Hematopoietic multipotent progenitor cell treated with erythropoietin and hydrocortisone succinate and interleukin-3 and kit ligand, for 6 days (in vitro differentiated cells): ENCODE results near the gene PNMA6E.

Experiments used
- DNase-seq: peaks from one replicate; pipeline ENCODE4 v3.0.0-alpha.2; 2015

PNMA6E gene

DNA sequence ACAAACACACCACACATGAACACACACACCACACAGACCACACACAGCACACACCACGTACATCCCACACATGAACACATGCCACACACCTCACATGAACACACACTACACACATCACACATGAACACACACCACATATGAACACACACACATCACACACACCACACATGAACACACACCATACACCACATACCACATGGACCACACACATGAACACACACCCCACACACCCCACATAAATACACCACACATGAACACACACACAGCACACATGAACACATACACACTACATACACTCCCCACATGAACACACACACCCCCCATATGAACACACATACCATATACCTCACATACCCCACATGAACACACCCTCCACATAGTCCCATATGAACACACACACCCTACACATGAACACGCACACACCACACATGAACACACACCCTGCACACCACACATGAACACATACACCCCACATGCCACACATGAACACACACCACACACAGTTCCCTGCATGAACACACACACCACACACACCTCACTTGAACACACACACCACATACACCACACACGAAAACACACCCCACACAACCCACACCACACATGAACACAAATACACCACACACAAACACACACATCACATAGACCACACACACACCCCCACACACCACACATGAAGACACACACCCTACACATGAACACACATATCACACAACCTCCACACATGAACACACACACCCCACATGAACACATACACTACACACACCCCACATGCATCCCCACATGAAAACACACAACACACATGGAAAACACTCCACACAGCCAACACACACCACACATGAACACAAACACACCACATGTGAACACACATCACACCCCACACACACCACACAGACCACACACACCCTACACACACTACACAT lies 18.3 kb downstream of the PNMA6E start:
- no peak for DNase-seq

DNA sequence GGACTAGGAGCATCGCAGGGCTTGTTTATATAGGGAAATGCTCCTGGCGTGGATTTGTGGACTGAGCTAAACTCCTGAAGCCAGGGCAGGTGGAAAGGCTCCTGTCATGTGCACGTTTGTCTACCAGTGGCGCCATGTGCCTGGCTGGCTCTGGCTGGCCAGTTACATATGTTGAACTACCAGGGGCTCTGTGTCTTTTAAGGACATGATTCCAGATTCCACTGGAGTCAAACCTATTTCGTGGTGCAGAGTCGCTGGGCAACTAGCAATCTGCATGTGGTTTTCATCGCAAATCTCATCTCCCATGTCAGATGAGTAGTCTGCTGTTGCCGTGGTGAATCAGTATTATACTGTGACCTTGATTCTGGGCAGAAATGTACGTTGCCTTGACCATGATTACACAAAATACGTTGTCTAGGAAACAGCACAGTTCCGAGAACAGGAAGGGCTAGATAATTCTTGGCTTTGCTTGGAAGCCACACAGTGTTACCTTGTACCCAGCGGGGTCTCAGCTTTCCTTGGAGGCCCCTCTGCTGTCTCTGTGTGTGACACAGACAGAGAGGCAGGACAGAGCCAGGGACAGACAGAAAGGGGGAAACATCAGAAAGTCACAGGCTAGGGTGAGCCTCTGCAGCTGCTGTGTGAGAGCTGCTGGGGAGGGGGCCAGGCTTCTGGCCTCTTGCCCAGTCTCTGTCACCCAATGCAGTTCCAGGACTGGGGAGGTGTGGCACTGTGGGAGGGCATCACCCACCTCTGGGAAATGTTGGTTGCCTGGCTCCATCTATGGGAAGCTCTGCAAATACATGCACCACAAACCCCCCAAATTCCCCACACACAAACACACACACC lies 19.2 kb downstream of the PNMA6E start:
- DNase-seq, result peak; percentile 69

DNA sequence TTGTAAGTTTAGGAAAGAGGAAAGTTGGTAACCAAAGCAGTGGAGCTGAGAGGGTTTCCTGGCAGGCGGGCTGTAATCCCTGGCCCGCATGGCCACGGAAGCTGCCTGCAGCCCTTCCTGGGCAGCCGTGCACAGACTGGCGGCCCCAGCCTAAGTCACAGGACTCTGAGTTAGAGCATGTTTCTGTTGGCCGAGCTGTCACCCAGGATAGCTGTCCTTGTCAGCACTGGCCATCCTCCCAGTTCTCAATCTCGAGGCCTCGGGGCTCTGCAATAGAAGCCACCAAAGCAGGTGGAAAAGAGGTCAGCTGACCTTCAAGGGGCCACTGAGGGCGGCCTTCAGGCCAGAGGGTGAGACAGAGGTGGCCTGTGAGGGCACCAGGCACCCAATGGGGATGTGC lies 20.5 kb downstream of the PNMA6E start:
- no peak for DNase-seq

DNA sequence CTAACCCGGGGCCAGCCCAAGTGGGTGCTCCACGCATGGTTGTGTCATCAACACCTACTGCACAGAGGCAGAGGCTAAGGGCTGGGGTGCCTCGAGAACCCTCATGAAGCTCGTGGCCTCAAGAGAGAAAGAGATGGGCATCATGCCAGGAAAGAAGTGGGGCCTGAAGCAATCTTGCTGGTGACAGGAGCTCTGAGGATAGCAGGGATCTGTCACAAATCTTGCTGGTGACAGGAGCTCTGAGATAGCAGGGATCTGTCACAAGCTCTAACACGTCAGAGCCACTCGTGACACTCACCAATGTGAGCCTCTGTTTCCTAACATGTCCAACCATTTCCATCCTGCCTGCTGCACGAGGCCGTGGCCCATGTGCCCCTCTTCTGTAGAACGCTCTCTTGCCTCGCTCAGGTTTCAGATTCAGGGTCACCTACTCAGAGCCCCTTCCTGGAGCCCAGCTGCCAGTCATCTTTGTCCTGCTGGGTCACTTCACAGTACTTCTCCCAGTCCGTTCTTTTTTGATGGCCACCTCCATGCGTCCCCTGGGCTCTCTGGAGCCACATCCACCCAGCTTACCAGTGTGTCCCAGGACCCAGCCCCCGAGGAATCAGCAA lies 21.1 kb downstream of the PNMA6E start:
- peak; percentile 35 for DNase-seq

DNA sequence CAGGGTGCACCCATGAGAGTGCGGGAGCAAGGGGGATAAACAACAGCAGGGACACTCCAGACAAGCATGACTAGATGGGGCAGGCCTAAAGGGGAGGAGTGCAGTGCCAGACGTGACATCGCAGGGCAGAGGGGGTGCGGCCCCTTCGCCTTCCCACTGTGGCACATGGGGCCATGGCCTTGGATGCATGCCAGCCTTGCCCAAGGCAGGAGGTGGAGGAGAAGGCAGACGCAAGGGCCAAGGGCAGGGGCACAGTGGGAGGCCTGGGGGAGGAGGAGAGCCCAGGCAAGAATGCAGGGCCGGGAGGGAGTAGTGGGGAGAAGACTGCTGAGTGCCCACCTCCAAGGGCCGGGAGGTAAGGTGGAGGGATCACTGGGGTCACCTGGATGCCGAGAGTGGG lies 21.6 kb downstream of the PNMA6E start:
- DNase-seq, result no peak

DNA sequence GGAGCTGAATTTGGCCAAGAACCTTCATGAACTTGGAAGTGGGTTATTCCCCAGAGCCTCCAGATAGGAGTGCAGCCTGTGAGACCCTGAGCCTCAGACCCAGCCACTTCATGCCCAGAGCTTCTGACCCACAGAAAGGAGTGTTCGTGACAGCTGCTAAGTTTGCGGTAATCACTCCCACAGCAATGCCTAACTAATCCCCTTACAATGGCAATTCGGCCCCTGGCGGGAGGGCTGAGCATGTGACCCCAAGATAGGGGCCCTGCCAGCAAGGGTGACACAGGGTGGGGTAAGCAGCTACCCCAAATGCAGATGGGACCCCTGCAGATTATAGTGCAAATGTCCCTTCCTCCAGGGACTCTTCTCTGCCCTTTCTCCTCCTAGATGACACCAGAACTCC lies 22.5 kb downstream of the PNMA6E start:
- no peak for DNase-seq

DNA sequence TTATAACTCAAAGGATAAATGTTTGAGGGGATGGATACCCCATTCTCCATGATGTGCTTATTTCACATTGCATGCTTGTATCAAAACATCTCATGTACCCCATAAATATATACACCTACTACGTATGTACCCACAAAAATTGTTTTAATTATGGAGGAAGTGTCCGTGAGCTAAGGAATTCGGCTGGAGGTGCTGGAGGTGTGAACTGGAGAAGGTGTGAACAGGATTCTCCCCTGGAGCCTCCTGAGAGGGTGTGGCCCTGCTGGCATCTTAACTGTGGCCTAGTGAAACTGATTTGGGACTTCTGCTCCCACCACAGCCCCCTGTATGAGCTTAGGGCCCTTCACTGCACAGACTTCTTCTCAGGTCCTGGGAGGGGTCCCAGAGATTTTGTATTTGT lies 23.4 kb downstream of the PNMA6E start:
- DNase-seq, result no peak

DNA sequence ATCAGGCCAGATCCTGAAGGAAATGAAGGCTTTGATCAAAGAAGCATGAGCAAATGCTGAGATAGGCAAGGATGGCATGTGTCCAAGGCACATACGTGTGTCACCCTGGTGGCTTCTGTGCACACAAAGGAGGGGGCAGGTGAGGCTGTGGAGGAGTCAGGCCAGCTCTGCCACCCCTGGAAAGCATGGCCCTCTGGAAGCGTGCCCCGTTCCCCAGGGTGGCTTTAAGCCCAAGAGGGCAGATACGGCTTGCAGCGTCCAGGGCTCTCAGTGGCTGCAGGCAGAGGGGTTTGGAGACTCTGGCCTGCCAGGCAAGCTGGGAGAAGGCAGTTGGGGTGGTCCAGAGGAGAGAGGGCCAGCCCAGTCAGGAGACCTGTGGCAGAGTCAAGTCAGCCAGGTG lies 25.6 kb downstream of the PNMA6E start:
- no peak for DNase-seq

DNA sequence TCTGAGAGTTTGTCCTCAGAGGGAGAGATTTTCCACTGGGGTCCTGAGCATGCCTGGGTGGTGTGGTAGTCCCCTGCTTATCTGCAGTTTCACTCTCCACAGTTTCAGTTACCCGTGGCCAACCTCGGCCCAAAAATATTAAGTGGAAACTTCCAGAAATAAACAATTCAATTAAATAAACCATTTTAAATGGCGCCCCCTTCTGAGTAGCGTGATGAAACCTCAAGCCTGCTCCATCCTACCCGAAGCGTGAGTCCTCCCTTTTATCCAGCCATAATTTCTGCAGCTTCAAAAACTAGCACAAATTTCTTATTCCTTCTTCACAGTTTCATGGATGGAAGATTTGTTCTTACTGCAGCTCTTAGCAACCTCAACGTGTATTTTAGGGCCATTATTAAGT lies 26.7 kb downstream of the PNMA6E start:
- DNase-seq, result no peak

DNA sequence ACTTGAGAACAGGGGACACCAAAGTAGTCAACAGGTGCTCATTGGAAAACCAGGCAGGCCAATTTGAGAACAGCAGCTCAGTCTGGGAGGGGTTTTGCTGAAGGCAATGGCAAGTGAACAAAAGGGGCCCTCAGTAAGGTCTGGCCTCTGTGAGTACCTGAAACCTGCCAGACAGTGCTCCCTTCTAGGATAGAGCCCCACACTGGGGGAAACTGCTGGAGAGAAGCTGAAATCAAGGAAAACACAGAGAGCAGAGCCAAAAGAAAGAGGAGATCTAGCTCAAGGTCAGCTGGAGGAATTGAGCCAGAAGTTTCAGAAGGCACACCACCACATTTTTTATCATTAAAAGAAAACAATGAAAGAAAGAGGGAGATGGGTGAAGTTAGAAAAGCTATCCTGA lies 28.2 kb downstream of the PNMA6E start:
- DNase-seq, result no peak

DNA sequence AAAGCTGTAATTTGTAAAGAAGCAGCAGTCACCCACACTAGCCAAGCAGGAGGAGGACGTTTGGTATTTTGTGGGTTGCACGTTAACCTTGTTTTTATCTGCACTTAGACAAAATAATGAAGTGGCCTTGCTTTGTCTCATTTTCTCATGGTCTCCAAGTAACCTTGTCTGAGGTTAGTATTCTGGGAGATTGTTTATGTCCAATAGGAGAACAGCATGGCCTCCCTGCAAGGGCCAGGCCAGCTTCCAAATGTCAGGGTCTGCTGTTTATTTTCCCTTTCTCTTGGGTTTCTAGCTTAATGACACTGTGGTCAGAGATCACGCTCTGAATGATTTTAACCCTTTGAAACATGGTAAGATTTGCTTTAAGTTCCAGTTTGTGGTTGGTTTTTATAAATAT lies 29.9 kb downstream of the PNMA6E start:
- no peak for DNase-seq

DNA sequence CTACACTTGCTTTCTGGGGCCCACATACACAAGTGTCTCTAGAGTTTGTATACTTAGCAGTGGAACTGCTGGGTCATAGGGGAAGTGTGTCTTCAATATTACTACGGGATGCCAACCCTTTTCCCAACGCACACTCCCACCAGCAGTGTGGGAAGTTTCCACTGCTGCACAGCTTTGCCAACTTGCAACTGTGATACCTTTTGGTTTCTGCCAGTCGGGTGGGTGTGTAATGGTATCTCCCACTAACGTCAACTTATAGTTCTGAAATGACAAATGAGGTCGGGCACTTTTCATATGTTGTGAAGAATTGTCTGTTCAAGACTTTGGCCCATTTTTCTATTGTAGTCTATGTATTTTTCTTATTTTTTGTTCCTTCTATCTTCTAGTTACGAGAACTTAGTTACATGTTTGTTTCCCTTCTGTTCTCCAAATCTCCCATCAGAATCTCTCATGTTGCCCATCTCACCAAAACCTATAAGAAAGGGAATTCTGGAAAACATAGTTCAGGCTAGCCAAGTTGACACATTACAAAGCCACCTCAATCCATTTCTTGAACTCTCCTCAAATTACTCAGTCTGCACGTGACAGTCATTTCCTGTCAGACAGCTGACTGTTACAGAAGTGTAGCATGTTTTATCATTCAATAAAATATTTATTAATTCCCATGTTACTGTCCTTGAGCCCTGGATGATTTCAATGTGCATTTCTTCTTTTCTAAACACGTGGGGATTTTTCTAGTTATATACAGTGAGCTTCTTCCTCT lies 30.7 kb downstream of the PNMA6E start:
- no peak for DNase-seq

DNA sequence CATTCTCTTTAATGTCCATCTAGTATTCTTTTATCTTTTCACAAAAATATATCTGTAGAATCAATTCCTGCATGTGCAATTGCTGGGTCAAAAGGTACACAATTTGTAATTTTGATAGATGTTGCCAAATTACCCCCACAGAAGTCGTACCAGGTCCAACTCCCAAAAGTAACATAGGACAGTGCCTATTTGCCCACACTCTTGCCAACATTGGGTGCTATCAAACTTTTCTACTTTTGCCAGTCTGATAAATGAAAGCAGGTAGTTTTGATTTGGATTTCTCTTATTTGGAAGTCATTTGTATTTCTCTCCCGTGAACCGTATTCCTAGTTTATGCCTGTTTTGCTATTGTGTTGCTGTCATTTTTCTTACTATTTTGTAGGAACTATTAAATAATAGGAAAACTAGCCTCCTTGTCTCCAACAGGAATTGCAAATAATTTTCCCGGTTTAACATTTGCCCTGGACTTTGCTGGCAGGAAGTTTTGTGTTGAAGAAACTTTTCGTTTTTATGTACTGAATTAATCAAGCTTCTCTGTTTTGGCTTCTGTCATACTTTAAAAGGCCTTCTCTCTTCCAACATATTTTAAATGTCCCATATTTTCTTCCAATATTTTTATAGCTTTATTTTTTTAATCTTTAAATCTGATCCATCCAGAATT lies 34.1 kb downstream of the PNMA6E start:
- DNase-seq, result no peak

DNA sequence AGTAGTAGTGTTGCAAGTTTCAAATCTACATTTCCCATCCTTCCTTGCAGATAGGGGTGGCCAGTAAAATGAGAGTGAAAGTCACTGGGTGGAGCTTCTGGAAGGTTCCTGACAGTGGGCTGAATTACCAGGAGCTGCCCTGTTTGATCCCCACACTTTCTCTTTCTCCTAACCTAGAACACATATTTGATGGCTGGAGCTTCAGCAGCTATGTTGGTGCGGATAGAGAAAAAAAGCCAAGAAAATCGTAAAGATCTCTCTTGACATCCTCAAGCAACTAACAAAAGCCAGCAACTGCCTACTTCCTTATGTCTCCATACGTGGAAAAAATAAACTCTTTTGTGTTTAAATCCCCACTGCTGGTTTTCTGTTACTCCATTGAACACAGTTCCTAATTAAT lies 35.0 kb downstream of the PNMA6E start:
- no peak for DNase-seq

DNA sequence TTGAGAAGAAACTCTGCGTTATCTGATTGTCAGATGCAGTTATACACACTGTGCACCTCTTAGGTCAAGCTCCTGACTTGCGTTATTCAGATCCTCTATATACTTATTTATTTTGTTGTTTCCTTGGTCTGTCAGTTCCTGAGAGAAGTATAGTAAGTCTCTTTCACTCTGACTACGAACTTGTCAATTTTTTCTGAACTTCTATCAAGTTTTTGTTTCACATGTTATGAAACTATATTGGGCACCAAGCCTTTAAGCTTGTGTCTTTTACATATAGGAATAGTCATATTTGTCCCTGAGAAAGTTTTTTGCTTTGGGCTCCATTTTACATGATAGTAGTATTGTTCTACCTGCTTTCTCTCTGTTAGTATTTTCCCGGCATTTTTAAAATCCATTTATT lies 35.5 kb downstream of the PNMA6E start:
- no peak for DNase-seq

DNA sequence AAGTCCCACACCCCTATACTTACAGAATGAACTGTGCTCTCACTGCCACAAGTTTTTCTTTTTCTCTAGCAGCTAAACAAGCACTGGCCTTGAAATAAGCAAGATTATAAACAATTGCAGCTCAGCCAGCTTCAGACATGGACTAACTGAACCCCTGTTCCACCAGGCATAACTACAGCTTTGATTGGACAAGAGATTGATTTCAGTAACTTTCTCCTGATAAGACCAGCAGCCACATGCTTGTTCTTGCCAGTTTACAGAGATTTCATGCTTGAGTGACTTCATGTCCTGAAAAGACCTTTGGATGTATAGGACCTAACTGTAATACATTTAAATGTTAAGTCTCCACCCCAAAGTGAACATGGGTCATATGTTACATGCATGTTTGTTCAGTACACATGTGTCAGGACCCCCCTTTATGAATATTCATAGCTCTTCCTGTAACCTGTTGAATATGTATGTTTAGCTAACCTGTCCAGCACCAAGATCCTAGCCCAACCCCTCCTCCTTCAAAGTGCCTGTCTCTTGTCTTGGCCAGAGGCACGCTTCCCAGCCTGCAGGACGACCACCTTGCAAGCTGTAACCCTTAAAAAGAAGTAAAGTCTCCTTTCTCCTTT lies 39.3 kb downstream of the PNMA6E start:
- DNase-seq, result no peak

DNA sequence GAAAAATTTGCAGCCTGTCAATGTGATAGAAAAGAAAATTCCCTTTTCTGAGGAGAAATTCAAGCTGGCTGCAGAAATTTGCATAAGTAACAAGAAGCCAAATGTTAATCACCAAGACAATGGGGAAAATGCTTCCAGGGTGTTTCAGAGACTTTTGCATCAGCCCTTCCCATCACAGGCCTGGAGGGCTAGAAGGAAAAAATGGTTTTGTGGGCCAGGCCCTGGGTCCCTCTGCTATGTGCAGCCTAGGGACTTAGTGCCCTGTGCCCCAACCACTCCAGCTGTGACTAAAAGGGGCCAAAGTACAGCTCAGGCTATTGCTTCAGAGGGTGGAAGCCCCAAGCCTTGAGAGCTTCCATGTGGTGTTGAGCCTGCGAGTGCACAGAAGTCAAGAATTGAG lies 43.3 kb downstream of the PNMA6E start:
- no peak for DNase-seq

DNA sequence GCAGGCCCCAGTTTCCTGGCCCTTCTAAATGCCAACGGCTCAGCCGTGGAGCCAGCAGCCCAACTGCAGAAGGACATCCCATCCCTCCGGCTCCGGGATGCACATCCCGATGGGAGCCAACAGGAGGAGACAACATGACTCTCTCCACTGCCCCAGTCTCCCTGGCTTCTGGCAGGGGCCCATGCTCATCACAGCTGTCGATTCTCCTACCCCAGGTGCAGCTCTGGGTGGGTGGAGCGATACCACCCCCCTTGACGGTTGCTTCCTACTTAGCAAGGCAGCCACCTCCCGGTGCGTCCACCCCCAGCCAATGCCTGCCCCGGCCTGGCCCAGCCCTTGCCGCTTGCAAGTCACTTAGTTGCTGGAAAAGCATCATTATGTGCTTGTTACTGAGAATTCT lies 47.7 kb downstream of the PNMA6E start:
- DNase-seq, result no peak

DNA sequence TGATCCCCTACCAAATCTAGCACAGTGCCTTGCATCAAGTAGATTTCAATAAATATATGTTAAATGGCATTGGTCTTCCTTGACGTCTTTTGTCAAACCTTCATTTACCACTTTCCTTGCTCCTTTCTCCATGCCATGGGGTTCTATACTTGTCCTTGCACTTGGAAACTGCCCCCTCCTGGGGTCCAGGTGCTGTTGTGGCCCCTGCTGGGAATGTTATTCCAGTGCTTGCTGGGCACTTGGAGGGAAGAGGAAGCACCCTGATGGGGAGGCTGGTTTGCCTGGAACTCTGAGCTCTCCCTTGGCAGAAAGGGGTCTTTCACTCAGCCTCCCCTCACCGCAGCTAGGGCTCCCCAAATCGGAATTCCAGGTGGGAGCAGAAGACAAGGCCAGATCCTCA lies 48.3 kb downstream of the PNMA6E start:
- no peak for DNase-seq

DNA sequence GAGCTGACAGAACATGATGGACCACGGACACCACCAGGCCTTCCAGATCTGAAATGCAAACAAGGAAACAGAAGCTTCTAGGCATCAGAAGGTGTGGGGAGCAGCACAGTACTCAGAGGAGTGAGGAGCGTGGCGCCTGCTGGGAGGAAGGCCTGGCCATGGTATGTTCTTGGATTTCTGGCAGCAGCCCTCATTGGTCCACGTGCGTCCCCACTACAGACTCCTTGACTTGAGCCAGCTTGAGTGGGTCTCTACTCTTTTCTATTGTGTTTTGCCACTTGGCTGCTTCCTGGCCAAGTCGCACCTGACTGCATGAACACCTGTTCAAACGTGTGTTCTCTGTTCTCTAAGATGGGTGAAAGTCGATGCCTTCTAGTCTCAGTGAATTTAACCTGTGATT lies 49.2 kb downstream of the PNMA6E start:
- no peak for DNase-seq

DNA sequence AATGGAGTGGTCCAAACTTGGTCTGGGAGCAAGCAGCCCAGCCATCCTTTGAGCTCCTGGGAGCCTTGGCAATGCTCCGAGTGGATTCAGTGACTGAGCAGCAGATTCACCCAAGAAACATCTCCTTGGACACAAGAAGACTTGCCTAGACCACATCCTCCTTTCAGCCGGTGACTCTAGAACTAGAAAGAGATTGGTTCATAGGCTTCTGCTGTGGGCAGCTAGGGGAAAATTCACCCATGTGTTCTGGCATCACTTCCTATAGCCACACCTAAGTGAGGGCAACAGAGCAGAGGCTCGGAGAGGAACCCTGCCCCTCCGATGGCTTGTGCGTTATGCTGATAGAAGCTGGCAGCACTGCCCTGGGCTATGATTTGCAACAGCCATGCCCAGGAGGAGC lies 51.2 kb downstream of the PNMA6E start:
- no peak for DNase-seq

DNA sequence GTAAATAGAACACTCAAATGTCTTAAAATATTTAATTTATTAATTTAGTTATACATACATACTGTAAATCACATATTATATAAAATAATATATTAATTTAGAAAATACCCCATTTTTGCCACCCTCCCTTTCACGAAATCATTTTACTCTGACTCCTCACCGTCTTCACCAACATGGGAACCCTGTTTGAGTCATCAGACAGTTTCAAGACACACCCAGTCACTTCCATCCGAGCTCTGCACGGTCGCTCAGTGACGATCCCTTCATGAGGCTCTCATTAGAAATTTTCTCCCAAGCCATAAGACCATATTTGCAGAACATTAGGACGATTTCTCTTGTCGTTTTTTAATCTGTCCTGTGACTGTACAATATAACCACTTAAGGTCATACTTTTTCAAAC lies 52.7 kb downstream of the PNMA6E start:
- DNase-seq, result no peak
